CD14-positive monocyte (primary cell): ENCODE results near the gene RPTOR. TPM values are rescaled to one million over a fixed set of nuclear protein-coding genes. Genes with fewer than 3 reads are reported as not detected.
A peak's percentile ranks its signal among the peaks of the same experiment; 100 is the strongest.

Source experiments
- DNase-seq, 3 donors: peaks; one replicate each; pipeline ENCODE4 v3.0.0-alpha.2; 2011 to 2022
- H2AFZ ChIP-seq: 2 replicates; pipeline ENCODE4 v1.6.0; 2012; ENCODE audit warnings: mild to moderate bottlenecking, low read depth, low read length, inconsistent platforms; ENCODE audit not compliant: insufficient read depth, poor library complexity, severe bottlenecking
- H3K27ac ChIP-seq, 2 donors: 1 replicate in 1 of 2; 2 replicates in 1 of 2; pipeline ENCODE4 v1.5.1; 2012 to 2013; ENCODE audit warnings: low read length in 2 of 2, control low read depth in 1 of 2, inconsistent platforms in 1 of 2, low read depth in 1 of 2, mild to moderate bottlenecking in 1 of 2
- H3K27me3 ChIP-seq, 2 donors: one replicate each; pipeline versions ENCODE4 v1.6.0 to v1.6.1; 2011 to 2013; ENCODE audit warnings: low read length in 2 of 2; ENCODE audit not compliant: control insufficient read depth in 2 of 2, insufficient read depth in 2 of 2
- H3K36me3 ChIP-seq, 2 donors: replicated peaks in 1 of 2; 1 replicate in 1 of 2; 2 replicates in 1 of 2; pipeline versions ENCODE4 v1.5.1 to v1.6.1; 2012 to 2013; ENCODE audit warnings: low read length in 2 of 2, control low read depth in 1 of 2, inconsistent platforms in 1 of 2, mild to moderate bottlenecking in 1 of 2; ENCODE audit not compliant: insufficient read depth in 2 of 2, control insufficient read depth in 1 of 2
- H3K4me1 ChIP-seq, 2 donors: 1 replicate in 1 of 2; 2 replicates in 1 of 2; pipeline versions ENCODE4 v1.5.1 to v1.6.1; 2012 to 2013; ENCODE audit warnings: low read length in 2 of 2, control low read depth in 1 of 2, inconsistent platforms in 1 of 2, mild to moderate bottlenecking in 1 of 2, moderate library complexity in 1 of 2; ENCODE audit not compliant: insufficient read depth in 2 of 2, control insufficient read depth in 1 of 2
- H3K4me2 ChIP-seq: replicated peaks from 2 replicates; pipeline ENCODE3; 2012; ENCODE audit warnings: low read length, moderate library complexity, mild to moderate bottlenecking; ENCODE audit not compliant: poor library complexity, severe bottlenecking; ENCODE audit errors: extremely low read depth
- H3K4me3 ChIP-seq, 3 experiments: fragments of 200-600 bp in 1 of 3; sonication (generic) in 1 of 3; replicated peaks in 1 of 3; 1 replicate in 2 of 3; 2 replicates in 1 of 3; pipeline ENCODE4 v1.5.1; 2011 to 2013; ENCODE audit warnings: low read length in 3 of 3, mild to moderate bottlenecking in 3 of 3, control low read depth in 2 of 3, low read depth in 2 of 3, inconsistent platforms in 1 of 3, moderate library complexity in 1 of 3
- H3K79me2 ChIP-seq: 2 replicates; pipeline ENCODE4 v1.6.0; 2012; ENCODE audit warnings: mild to moderate bottlenecking, control low read depth, inconsistent platforms, low read length, moderate library complexity; ENCODE audit not compliant: insufficient read depth
- H3K9ac ChIP-seq: 2 replicates; pipeline ENCODE4 v1.6.0; 2017; ENCODE audit warnings: low read length, mild to moderate bottlenecking; ENCODE audit not compliant: insufficient read depth, poor library complexity, severe bottlenecking
- H3K9me3 ChIP-seq, 2 donors: replicated peaks in 1 of 2; 1 replicate in 1 of 2; 2 replicates in 1 of 2; pipeline versions ENCODE4 v1.5.1 to v1.6.1; 2012 to 2013; ENCODE audit warnings: low read length in 2 of 2, control low read depth in 1 of 2; ENCODE audit not compliant: control insufficient read depth in 1 of 2, insufficient read depth in 1 of 2
- H4K20me1 ChIP-seq: 2 replicates; pipeline ENCODE4 v1.6.0; 2012; ENCODE audit warnings: mild to moderate bottlenecking, low read length, control low read depth, moderate library complexity; ENCODE audit not compliant: insufficient read depth
- H3K27ac Mint-ChIP-seq, 7 donors: one replicate each; pipeline ENCODE4 v1.8.0; 2020; ENCODE audit warnings: mild to moderate bottlenecking in 7 of 7, mixed read lengths in 7 of 7, moderate library complexity in 6 of 7, inconsistent platforms in 2 of 7
- H3K27me3 Mint-ChIP-seq, 3 donors: one replicate each; pipeline ENCODE4 v1.8.0; 2021 to 2022; ENCODE audit warnings: low read depth in 3 of 3, mild to moderate bottlenecking in 3 of 3, mixed read lengths in 3 of 3, moderate library complexity in 3 of 3, inconsistent platforms in 1 of 3
- H3K36me3 Mint-ChIP-seq, 2 donors: one replicate each; pipeline ENCODE4 v1.8.0; 2020; ENCODE audit warnings: mixed read lengths in 2 of 2, inconsistent platforms in 1 of 2, mild to moderate bottlenecking in 1 of 2
- H3K4me1 Mint-ChIP-seq: one replicate; pipeline ENCODE4 v1.8.0; 2020; ENCODE audit warnings: mild to moderate bottlenecking, mixed read lengths
- H3K4me3 Mint-ChIP-seq, 2 donors: one replicate each; pipeline ENCODE4 v1.8.0; 2020; ENCODE audit warnings: mild to moderate bottlenecking in 2 of 2, mixed read lengths in 2 of 2, moderate library complexity in 1 of 2
- H3K9me3 Mint-ChIP-seq, 7 donors: one replicate each; pipeline ENCODE4 v1.8.0; 2020 to 2022; ENCODE audit warnings: mixed read lengths in 7 of 7, mild to moderate bottlenecking in 6 of 7, moderate library complexity in 6 of 7, inconsistent platforms in 2 of 7
- CTCF ChIP-seq: fragments of 200-600 bp; IDR thresholded peaks from one replicate; pipeline ENCODE4 v1.8.0; 2022; ENCODE audit warnings: antibody characterized with exemption, mild to moderate bottlenecking
- WGBS: methylation state at CpG from one replicate; pipeline ENCODE4 v1.1.5; 2013; ENCODE audit warnings: missing lambda C conversion rate; ENCODE audit not compliant: insufficient coverage; 5-methylcytosine and 5-hydroxymethylcytosine counted together
- intact Hi-C, 2 donors: fragments of 100-400 bp; cut with micrococcal nuclease; formaldehyde crosslinking; loops; one replicate each; pipeline versions ENCODE4 v1.15.0 to v1.15.1; 2023
- polyA plus RNA-seq, 3 donors: library from polyadenylated mRNA; depleted of rRNA in 1 of 3; unstranded in 2 of 3; stranded (reverse) in 1 of 3; fragments of 300-500 nt in 2 of 3; fragments of >200 nt in 1 of 3; fragmentation: Illumina TruSeq in 2 of 3; gene quantifications; 1 replicate in 2 of 3; 2 replicates in 1 of 3; pipeline ENCODE4 v1.2.3, GENCODE V29; 2012 to 2021

RPTOR gene
- polyA plus RNA-seq, 3 donors = 1.1 to 8.7 (median 2.6) TPM

GRCh38 chr17:80803451-80804428 lies 259.1 kb downstream of the RPTOR start:
- H3K9me3 Mint-ChIP-seq = peaks cover 11 to 18% (median 13%) of the 10 kb centered on the region in 7 donors
- DNase-seq = no peak
- no peak overlapping the region for H3K27ac ChIP-seq
- H3K36me3 ChIP-seq = peaks cover 0 to 7% of the 10 kb centered on the region in 2 donors
- peak overlapping the region in 3 of 7 donors; percentile 5 to 45 (median 6) for H3K27ac Mint-ChIP-seq
- H3K4me1 Mint-ChIP-seq = no peaks in the 10 kb centered on the region
- no peak for TF ChIP-seq CTCF
- peaks cover 19 to 23% of the 10 kb centered on the region in 2 donors for H3K36me3 Mint-ChIP-seq
- WGBS = 95% methylated on average over 32 of the region's 36 CpGs
- no peaks in the 10 kb centered on the region for H3K4me1 ChIP-seq
- H3K9ac ChIP-seq = no peak overlapping the region
- H3K4me2 ChIP-seq = no peak overlapping the region
- H3K27me3 Mint-ChIP-seq = no peaks in the 10 kb centered on the region
- H3K4me3 Mint-ChIP-seq = no peak overlapping the region
- H3K79me2 ChIP-seq = no peaks in the 10 kb centered on the region
- H3K4me3 ChIP-seq = no peak overlapping the region
- H3K27me3 ChIP-seq = no peaks in the 10 kb centered on the region
- no peak overlapping the region for H2AFZ ChIP-seq
- no peaks in the 10 kb centered on the region for H4K20me1 ChIP-seq
- intact Hi-C loops = no loop called here
- H3K9me3 ChIP-seq = peaks cover 7 to 9% of the 10 kb centered on the region in 2 donors

- no peaks in the 10 kb centered on the region for H3K79me2 ChIP-seq
- H3K27ac Mint-ChIP-seq = peak overlapping the region in 2 of 7 donors; percentile 21 to 45
- DNase-seq = no peak
Measured at GRCh38 chr17:80804466-80804865, 259.8 kb downstream of the RPTOR start.

More at GRCh38 chr17:80804466-80804865, 259.8 kb downstream of the RPTOR start:
- Histone ChIP-seq H3K4me1 (no peaks in the 10 kb centered on the region), H3K4me2 (no peak overlapping the region), H3K9ac (no peak overlapping the region), H2AFZ (no peak overlapping the region), H4K20me1 (no peaks in the 10 kb centered on the region), H3K27ac (no peak overlapping the region), H3K9me3 (peaks cover 7 to 9% of the 10 kb centered on the region in 2 donors), H3K27me3 (no peaks in the 10 kb centered on the region), H3K4me3 (no peak overlapping the region), H3K36me3 (peaks cover 0 to 7% of the 10 kb centered on the region in 2 donors)
- peaks cover 11 to 18% (median 13%) of the 10 kb centered on the region in 7 donors for H3K9me3 Mint-ChIP-seq
- H3K27me3 Mint-ChIP-seq = no peaks in the 10 kb centered on the region
- no peak for TF ChIP-seq CTCF
- 100% methylated on average over 11 of the region's 15 CpGs for WGBS
- no peaks in the 10 kb centered on the region for H3K4me1 Mint-ChIP-seq
- H3K4me3 Mint-ChIP-seq = no peak overlapping the region
- H3K36me3 Mint-ChIP-seq = peaks cover 14 to 18% of the 10 kb centered on the region in 2 donors
- intact Hi-C loops = no loop called here
